Endothelial cell of umbilical vein (primary cell): ENCODE data around the gene SESN3. TPM values are rescaled to one million over a fixed set of nuclear protein-coding genes. Genes with fewer than 3 reads are reported as not detected.

Source experiments
- BruUV-seq: library from RNA; stranded (reverse); fragments of 400-500 nt; replicated peaks from 2 replicates; lab custom pipeline; 2021; lab: Mats Ljungman, UMichigan
- CTCF ChIA-PET: fragments of 300-600, 350-600 bp; sonication (Branson Sonifier 250); formaldehyde crosslinking; loops from one replicate; lab custom pipeline; 2021; ENCODE audit warnings: antibody characterized with exemption, inconsistent platforms; lab: Charles Lee
- POLR2A ChIA-PET: fragments of 300-600, 350-600 bp; sonication (Branson Sonifier 250); formaldehyde crosslinking; loops from one replicate; lab custom pipeline; 2021; ENCODE audit warnings: antibody characterized with exemption, inconsistent platforms; lab: Charles Lee
- DNase-seq: peaks from one replicate; pipeline ENCODE4 v3.0.0-alpha.2; 2011; ENCODE audit warnings: low read depth, low spot score
- FAIRE-seq: peaks from 2 replicates; lab custom pipeline; 2011; peaks lifted over from hg19 to GRCh38; lab: Jason Lieb, UNC
- H2AFZ ChIP-seq: 2 replicates; pipeline ENCODE4 v1.6.0; 2012; ENCODE audit warnings: low read depth, low read length, control low read depth, inconsistent platforms
- H3K27ac ChIP-seq: 2 replicates; pipeline ENCODE4 v1.5.1; 2011; ENCODE audit warnings: low read depth, mild to moderate bottlenecking, control low read depth, low read length, moderate library complexity; ENCODE audit not compliant: insufficient read depth
- H3K27me3 ChIP-seq, 2 experiments: 2 replicates each; pipeline versions ENCODE4 v1.6.0 to v1.6.1; 2011; ENCODE audit warnings: low read length in 2 of 2, mixed read lengths in 1 of 2; ENCODE audit not compliant: control insufficient read depth in 2 of 2, insufficient read depth in 2 of 2
- H3K36me3 ChIP-seq, 2 experiments: 2 replicates in 1 of 2; 3 replicates in 1 of 2; pipeline ENCODE4 v1.5.1; 2011; ENCODE audit warnings: low read length in 2 of 2, mild to moderate bottlenecking in 1 of 2, moderate library complexity in 1 of 2; ENCODE audit not compliant: control insufficient read depth in 2 of 2, insufficient read depth in 2 of 2; ENCODE audit errors: extremely low read depth in 1 of 2
- H3K4me1 ChIP-seq: 3 replicates; pipeline ENCODE4 v1.5.1; 2011; ENCODE audit warnings: mild to moderate bottlenecking, low read length; ENCODE audit not compliant: control insufficient read depth, insufficient read depth; ENCODE audit errors: extremely low read depth
- H3K4me2 ChIP-seq: 2 replicates; pipeline ENCODE4 v1.6.1; 2011; ENCODE audit warnings: low read length, control low read depth, mixed read lengths; ENCODE audit not compliant: insufficient read depth
- H3K4me3 ChIP-seq, 3 experiments: fragments of 200-600 bp in 1 of 3; sonication (generic), shearing (Covaris generic) in 1 of 3; replicated peaks in 1 of 3; 2 replicates each; pipeline ENCODE4 v1.5.1; 2011 to 2016; ENCODE audit warnings: control low read depth in 3 of 3, low read length in 3 of 3, mild to moderate bottlenecking in 2 of 3, inconsistent platforms in 1 of 3, low read depth in 1 of 3, moderate library complexity in 1 of 3; ENCODE audit not compliant: insufficient read depth in 1 of 3
- H3K79me2 ChIP-seq: 2 replicates; pipeline ENCODE4 v1.6.0; 2012; ENCODE audit warnings: low read length, inconsistent platforms; ENCODE audit not compliant: control insufficient read depth, insufficient read depth
- H3K9ac ChIP-seq: replicated peaks from 2 replicates; pipeline ENCODE3; 2011; ENCODE audit warnings: low read length, control low read depth; ENCODE audit not compliant: insufficient read depth; ENCODE audit errors: extremely low read depth
- H3K9me1 ChIP-seq: replicated peaks from 3 replicates; pipeline ENCODE4 v1.6.0; 2011; ENCODE audit warnings: mild to moderate bottlenecking, low read length; ENCODE audit not compliant: control insufficient read depth, insufficient read depth; ENCODE audit errors: extremely low read depth
- H3K9me3 ChIP-seq: replicated peaks from 2 replicates; pipeline ENCODE4 v1.5.1; 2012; ENCODE audit warnings: low read length, inconsistent platforms; ENCODE audit not compliant: control insufficient read depth, insufficient read depth
- H4K20me1 ChIP-seq: replicated peaks from 2 replicates; pipeline ENCODE3; 2011; ENCODE audit warnings: mild to moderate bottlenecking, low read length; ENCODE audit not compliant: control insufficient read depth, insufficient read depth; ENCODE audit errors: extremely low read depth
- CTCF ChIP-seq, 2 donors: IDR thresholded peaks; 1 replicate in 1 of 2; 2 replicates in 1 of 2; pipeline ENCODE4 v1.5.1; 2011; ENCODE audit warnings: low read length in 2 of 2, mild to moderate bottlenecking in 2 of 2, moderate library complexity in 2 of 2, control low read depth in 1 of 2, inconsistent platforms in 1 of 2, low read depth in 1 of 2; ENCODE audit not compliant: insufficient read depth in 1 of 2; ENCODE audit errors: extremely low read depth in 1 of 2
- EZH2 ChIP-seq: IDR thresholded peaks from 2 replicates; pipeline ENCODE4 v1.6.1; 2012; ENCODE audit warnings: borderline replicate concordance, low read depth, mild to moderate bottlenecking, moderate library complexity, low read length, inconsistent platforms; ENCODE audit not compliant: severe bottlenecking
- FOS ChIP-seq: IDR thresholded peaks from 2 replicates; pipeline ENCODE4 v1.6.1; 2011; ENCODE audit warnings: mild to moderate bottlenecking, low read length, moderate library complexity, borderline replicate concordance; ENCODE audit not compliant: insufficient read depth
- JUN ChIP-seq: IDR thresholded peaks from 2 replicates; pipeline ENCODE4 v1.6.1; 2011; ENCODE audit warnings: borderline replicate concordance, low read depth; ENCODE audit not compliant: insufficient read length, insufficient read depth
- MAX ChIP-seq: IDR thresholded peaks from 2 replicates; pipeline ENCODE4 v1.6.1; 2011; ENCODE audit not compliant: insufficient read depth, insufficient read length
- MYC ChIP-seq: IDR thresholded peaks from one replicate; pipeline ENCODE4 v1.6.1; 2011; ENCODE audit warnings: mild to moderate bottlenecking, low read depth, low read length
- POLR2A ChIP-seq: IDR thresholded peaks from 2 replicates; pipeline ENCODE4 v1.6.1; 2012; ENCODE audit warnings: low read depth, mild to moderate bottlenecking, control low read depth, low read length
- POLR2AphosphoS5 ChIP-seq: IDR thresholded peaks from 2 replicates; pipeline ENCODE4 v1.6.1; 2012; ENCODE audit warnings: low read depth, mild to moderate bottlenecking, control low read depth, low read length, moderate library complexity; ENCODE audit not compliant: insufficient read depth
- dilution Hi-C: fragments of 300-500 bp; cut with MboI; formaldehyde crosslinking; loops from one replicate; pipeline ENCODE4 v1.15.0; 2019; ENCODE audit warnings: low sequenced_read_pairs; ENCODE audit not compliant: extremely low pct_ligation_motif_present
- intact Hi-C: fragments of 100-400 bp; cut with micrococcal nuclease; formaldehyde crosslinking; loops from one replicate; pipeline ENCODE4 v1.10.0; 2022
- polyA plus RNA-seq, 4 experiments: library from polyadenylated mRNA; depleted of rRNA in 3 of 4; stranded (reverse) in 3 of 4; unstranded in 1 of 4; fragments of >200 nt; gene quantifications; 2 replicates each; pipeline versions ENCODE4 v1.2.1 to v1.2.3, GENCODE V29; 2011 to 2012; ENCODE audit warnings: missing spikeins in 1 of 4
- total RNA-seq: library from RNA; stranded (reverse); gene quantifications from 2 replicates; pipeline ENCODE4 v1.2.3, GENCODE V29; 2021

SESN3 gene
- total and polyA plus RNA-seq, 2 donors (not counting 3 experiments of a cell fraction or from before 2014, with no cell fraction given) = 1.6 to 6.9 TPM

- TF ChIP-seq JUN = no peak
- no peak for TF ChIP-seq POLR2AphosphoS5
- TF ChIP-seq CTCF (IDR thresholded peaks at IDR 0.05; ENCODE audit: extremely low read depth in 1 of 2, insufficient read depth in 1 of 2, low read depth in 1 of 2, low read length in 2 of 2) = no peak
- TF ChIP-seq MAX = no peak
- TF ChIP-seq POLR2A = no peak
- Histone ChIP-seq H2AFZ (no peak overlapping the region), H3K79me2 (no peaks in the 10 kb centered on the region), H3K4me1 (no peaks in the 10 kb centered on the region), H3K27ac (no peak overlapping the region), H4K20me1 (no peaks in the 10 kb centered on the region), H3K4me3 (no peak overlapping the region), H3K9ac (no peak overlapping the region), H3K27me3 (no peaks in the 10 kb centered on the region), H3K9me3 (no peaks in the 10 kb centered on the region), H3K9me1 (no peaks in the 10 kb centered on the region), H3K4me2 (no peak overlapping the region), H3K36me3 (no peaks in the 10 kb centered on the region)
- dilution Hi-C loops = no loop called here
- BruUV-seq = no TSS peak
- FAIRE-seq (no peak), DNase-seq (no peak)
- ChIA-PET CTCF (interaction anchor here (0.8 to 1.6 kb wide), 3 partner anchors 9 to 541 kb away, joined by 3 to 4 read pairs (median 3); no protein-coding TSS in a partner anchor), POLR2A (interaction anchor here (0.7 kb wide), 1 partner anchor 104 kb away, joined by 4 read pairs; no protein-coding TSS in a partner anchor)
- intact Hi-C loops = no loop called here
These were observed 69.8 kb downstream of the SESN3 start for GRCh38 chr11:95161248-95161647.

DNA sequence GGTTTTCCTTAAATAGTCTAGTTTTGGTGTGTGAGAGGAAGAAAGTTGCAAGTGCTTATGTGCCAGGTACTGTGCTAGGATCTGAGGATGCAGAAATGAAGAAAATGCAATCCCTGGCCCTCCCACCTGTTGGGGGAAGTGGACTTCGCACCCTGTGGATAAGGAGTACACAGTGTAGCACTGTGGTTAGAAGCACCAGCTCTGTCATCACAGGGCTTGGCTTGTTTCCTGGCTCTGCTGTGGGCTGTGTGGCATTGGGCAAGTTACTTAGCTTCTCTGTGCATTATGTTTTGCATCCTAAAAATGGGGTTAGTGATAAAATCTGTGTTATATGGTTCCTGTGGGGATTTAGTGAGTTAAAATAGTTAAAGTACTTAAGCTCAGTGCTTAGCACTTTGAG, 73.2 kb downstream of the SESN3 start:
- H3K36me3 ChIP-seq = no peaks in the 10 kb centered on the region
- DNase-seq (no peak), FAIRE-seq (no peak)
- no peaks in the 10 kb centered on the region for H3K79me2 ChIP-seq
- no peak overlapping the region for H3K4me3 ChIP-seq
- H3K9ac ChIP-seq = no peak overlapping the region
- H3K9me1 ChIP-seq = no peaks in the 10 kb centered on the region
- no peaks in the 10 kb centered on the region for H3K9me3 ChIP-seq
- H4K20me1 ChIP-seq = no peaks in the 10 kb centered on the region
- intact Hi-C loops = loop anchor here (10.0 kb wide), 1 partner anchor 207 kb away; no protein-coding TSS in a partner anchor
- H3K27ac ChIP-seq = no peak overlapping the region
- POLR2A ChIA-PET = no interaction called here
- H2AFZ ChIP-seq = no peak overlapping the region
- H3K27me3 ChIP-seq = no peaks in the 10 kb centered on the region
- BruUV-seq = no TSS peak
- no peak overlapping the region for H3K4me2 ChIP-seq
- CTCF ChIA-PET = interaction anchor here (0.7 to 9.6 kb wide), 3 partner anchors 78 to 576 kb away, joined by 3 to 176 read pairs (median 3); no protein-coding TSS in a partner anchor
- no peaks in the 10 kb centered on the region for H3K4me1 ChIP-seq
- TF ChIP-seq POLR2AphosphoS5 = no peak
- no peak for TF ChIP-seq CTCF (IDR thresholded peaks at IDR 0.05; ENCODE audit: extremely low read depth in 1 of 2, insufficient read depth in 1 of 2, low read depth in 1 of 2, low read length in 2 of 2)
- no peak for TF ChIP-seq MYC
- TF ChIP-seq POLR2A = no peak
- no peak for TF ChIP-seq MAX
- TF ChIP-seq EZH2 = no peak
- TF ChIP-seq FOS = no peak
- dilution Hi-C loops = no loop called here
